Measurements from ENCODE around the gene YPEL1.

- peak; percentile 77 for TF ChIP-seq POLR2AphosphoS5 (IDR thresholded peaks at IDR 0.05)
- peak in 3 of 4 experiments; percentile 77 to 79 (median 79) for TF ChIP-seq CTCF (IDR thresholded peaks at IDR 0.05)
Measured at GRCh38 chr22:21712751-21713427, 22.7 kb downstream of the YPEL1 start.
